HepG2 (cell line): ENCODE results near the gene MINDY2. TPM values are rescaled to one million over a fixed set of nuclear protein-coding genes. Genes with fewer than 3 reads are reported as not detected.

Experiments used
- ATAC-seq: fragments of 200-7000 bp; cut with Tn5 transposase; 3 replicates; pipeline ENCODE4 v1.9.1; 2020; ENCODE audit warnings: mild to moderate bottlenecking, moderate library complexity
- BruUV-seq: library from RNA; stranded (reverse); fragments of 400-500 nt; replicated peaks from 2 replicates; lab custom pipeline; 2021; lab: Mats Ljungman, UMichigan
- CTCF ChIA-PET: fragments of 300-600 bp; formaldehyde crosslinking; extraction: SDS; loops from one replicate; lab custom pipeline; 2021; ENCODE audit warnings: low total read pairs, inconsistent platforms, low intra/inter-chr PET ratio; lab: Yijun Ruan, JAX
- POLR2A ChIA-PET: fragments of 350-600 bp; sonication (Branson Sonifier 250); formaldehyde crosslinking; loops from one replicate; lab custom pipeline; 2020; ENCODE audit warnings: antibody characterized with exemption, inconsistent platforms; lab: Yijun Ruan, JAX
- DNase-seq: peaks from one replicate; pipeline ENCODE4 v3.0.0-alpha.2; 2015; ENCODE audit warnings: low spot score
- FAIRE-seq: peaks from 3 replicates; lab custom pipeline; 2011; peaks lifted over from hg19 to GRCh38; lab: Jason Lieb, UNC
- H2AFZ ChIP-seq: one replicate; pipeline ENCODE4 v1.6.1; 2011; ENCODE audit warnings: low read length, inconsistent platforms
- H3K27ac ChIP-seq: fragments of 300-600 bp; 3 replicates; pipeline ENCODE4 v1.8.0; 2011; ENCODE audit warnings: mixed run types, mild to moderate bottlenecking, mixed read lengths, low read length, inconsistent platforms; ENCODE audit not compliant: insufficient read depth; ENCODE audit errors: extremely low read length
- H3K27me3 ChIP-seq, 2 experiments: fragments of 200-600 bp in 1 of 2; 2 replicates in 1 of 2; 3 replicates in 1 of 2; pipeline versions ENCODE4 v1.6.0 to v1.8.0; 2011; ENCODE audit warnings: low read length in 2 of 2, mild to moderate bottlenecking in 2 of 2, moderate library complexity in 2 of 2, inconsistent platforms in 1 of 2; ENCODE audit not compliant: insufficient read depth in 2 of 2, control insufficient read depth in 1 of 2
- H3K36me3 ChIP-seq, 2 experiments: fragments of 200-600 bp in 1 of 2; replicated peaks in 1 of 2; 2 replicates in 1 of 2; 3 replicates in 1 of 2; pipeline versions ENCODE4 v1.5.1 to v1.8.0; 2011; ENCODE audit warnings: low read length in 2 of 2, inconsistent platforms in 1 of 2; ENCODE audit not compliant: insufficient read depth in 2 of 2, control insufficient read depth in 1 of 2
- H3K4me1 ChIP-seq: 2 replicates; pipeline ENCODE4 v1.5.1; 2012; ENCODE audit warnings: low read length, inconsistent platforms; ENCODE audit not compliant: insufficient read depth
- H3K4me2 ChIP-seq: 2 replicates; pipeline ENCODE4 v1.6.0; 2011; ENCODE audit warnings: low read depth, low read length, inconsistent platforms
- H3K4me3 ChIP-seq, 3 experiments: fragments of 200-600 bp in 1 of 3; sonication (generic), shearing (Covaris generic) in 1 of 3; replicated peaks in 1 of 3; 2 replicates each; pipeline ENCODE4 v1.5.1; 2011 to 2016; ENCODE audit warnings: low read length in 3 of 3, inconsistent platforms in 2 of 3, low read depth in 2 of 3, mild to moderate bottlenecking in 2 of 3, control low read depth in 1 of 3, mixed read lengths in 1 of 3; ENCODE audit not compliant: insufficient read depth in 1 of 3
- H3K79me2 ChIP-seq: one replicate; pipeline ENCODE4 v1.6.1; 2011; ENCODE audit warnings: low read length, inconsistent platforms; ENCODE audit not compliant: insufficient read depth
- H3K9ac ChIP-seq: 2 replicates; pipeline ENCODE4 v1.6.0; 2011; ENCODE audit warnings: mild to moderate bottlenecking, low read depth, low read length, inconsistent platforms; ENCODE audit not compliant: insufficient read depth
- H3K9me3 ChIP-seq: 2 replicates; pipeline ENCODE4 v1.5.1; 2012; ENCODE audit warnings: mild to moderate bottlenecking, low read length
- H4K20me1 ChIP-seq: 2 replicates; pipeline ENCODE4 v1.6.0; 2011; ENCODE audit warnings: inconsistent platforms, mild to moderate bottlenecking, low read length, moderate library complexity; ENCODE audit not compliant: insufficient read depth
- CCDC6 ChIP-seq: sonication (generic); formaldehyde crosslinking; IDR thresholded peaks from 2 replicates; pipeline ENCODE4 v1.8.1; 2022; ENCODE audit warnings: mild to moderate bottlenecking, missing genetic modification reagents, moderate library complexity
- MED8 ChIP-seq: sonication (generic); formaldehyde crosslinking; IDR thresholded peaks from 2 replicates; pipeline ENCODE4 v1.8.1; 2023; ENCODE audit warnings: mild to moderate bottlenecking, missing genetic modification reagents; ENCODE audit not compliant: insufficient replicate concordance
- MEIS2 ChIP-seq: sonication (generic); formaldehyde crosslinking; IDR thresholded peaks from 2 replicates; pipeline ENCODE4 v1.9.0; 2021; ENCODE audit warnings: mild to moderate bottlenecking, missing genetic modification reagents
- NKX3-1 ChIP-seq: sonication (generic); formaldehyde crosslinking; IDR thresholded peaks from 2 replicates; pipeline ENCODE4 v1.5.0; 2020; ENCODE audit warnings: missing genetic modification reagents
- SMAD9 ChIP-seq: sonication (generic); formaldehyde crosslinking; IDR thresholded peaks from 2 replicates; pipeline ENCODE4 v1.5.1; 2020; ENCODE audit warnings: mild to moderate bottlenecking, missing genetic modification reagents
- TCF7L2 ChIP-seq: IDR thresholded peaks from 2 replicates; pipeline ENCODE4 v1.6.1; 2011; ENCODE audit warnings: mild to moderate bottlenecking, low read depth, low read length, moderate library complexity
- YY1 ChIP-seq: IDR thresholded peaks from 2 replicates; pipeline ENCODE4 v1.6.1; 2011; ENCODE audit warnings: low read length, low read depth, moderate library complexity, mild to moderate bottlenecking; ENCODE audit not compliant: insufficient read depth, insufficient replicate concordance
- ZNF17 ChIP-seq: sonication (generic); formaldehyde crosslinking; IDR thresholded peaks from 2 replicates; pipeline ENCODE4 v1.5.0; 2020; ENCODE audit warnings: mild to moderate bottlenecking, missing genetic modification reagents
- ZNF230 ChIP-seq: sonication (generic); formaldehyde crosslinking; IDR thresholded peaks from 2 replicates; pipeline ENCODE4 v1.4.0; 2020; ENCODE audit warnings: mild to moderate bottlenecking, missing genetic modification reagents
- ZNF563 ChIP-seq: sonication (generic); formaldehyde crosslinking; IDR thresholded peaks from 2 replicates; pipeline ENCODE4 v1.8.0; 2022; ENCODE audit warnings: mild to moderate bottlenecking, moderate library complexity, missing genetic modification reagents
- ZNF572 ChIP-seq: sonication (generic); formaldehyde crosslinking; IDR thresholded peaks from 2 replicates; pipeline ENCODE4 v1.5.1; 2020; ENCODE audit warnings: mild to moderate bottlenecking, missing genetic modification reagents
- WGBS: methylation state at CpG from one replicate; pipeline ENCODE4 v1.1.6; 2017; ENCODE audit warnings: low lambda C conversion rate; 5-methylcytosine and 5-hydroxymethylcytosine counted together
- in situ Hi-C: cut with HindIII; loops from 2 replicates; pipeline ENCODE4 v1.10.0; 2017; ENCODE audit warnings: low pct_unique_long_range_greater_than_20kb; ENCODE audit not compliant: extremely low pct_ligation_motif_present
- intact Hi-C: fragments of 100-400 bp; cut with micrococcal nuclease; formaldehyde crosslinking; loops from one replicate; pipeline ENCODE4 v1.10.0; 2022; ENCODE audit not compliant: unreplicated experiment
- polyA plus RNA-seq, 8 experiments: library from polyadenylated mRNA; depleted of rRNA in 3 of 8; stranded (reverse) in 7 of 8; unstranded in 1 of 8; fragments of >200 nt; fragmentation: Illumina TruSeq in 4 of 8; extraction: Trizol in 4 of 8; gene quantifications; 2 replicates each; pipeline versions ENCODE4 v1.2.1 to v1.2.3, GENCODE V29; 2011 to 2016; ENCODE audit warnings: low read depth in 4 of 8, missing spikeins in 1 of 8, mixed read lengths in 1 of 8; ENCODE audit not compliant: insufficient read depth in 1 of 8
- total RNA-seq, 5 experiments: library from RNA; depleted of rRNA; stranded (reverse); fragments of >200 nt; fragmentation: Illumina TruSeq; extraction: Trizol; gene quantifications; 2 replicates each; pipeline ENCODE4 v1.2.3, GENCODE V29; 2016; ENCODE audit warnings: low read depth in 1 of 5
- TF ChIP-seq, protein P1 (sequence below): IDR thresholded peaks from 2 replicates; pipeline ENCODE4 v1.6.1; 2016
- TF ChIP-seq, protein P2 (sequence below): sonication (generic); formaldehyde crosslinking; IDR thresholded peaks from 2 replicates; pipeline ENCODE4 v1.4.0; 2020; ENCODE audit warnings: missing genetic modification reagents
- TF ChIP-seq, protein P3 (sequence below): sonication (generic); formaldehyde crosslinking; IDR thresholded peaks from 2 replicates; pipeline ENCODE4 v1.4.0; 2020; ENCODE audit warnings: mild to moderate bottlenecking, missing genetic modification reagents, borderline replicate concordance
- TF ChIP-seq, protein P4 (sequence below): sonication (generic); formaldehyde crosslinking; IDR thresholded peaks from 2 replicates; pipeline ENCODE4 v1.8.1; 2023; ENCODE audit warnings: mild to moderate bottlenecking, moderate library complexity, missing genetic modification reagents
- TF ChIP-seq, protein P5 (sequence below): sonication (generic); formaldehyde crosslinking; IDR thresholded peaks from 2 replicates; pipeline ENCODE4 v1.5.0; 2020; ENCODE audit warnings: missing genetic modification reagents

Gene MINDY2
- total and polyA plus RNA-seq, 2 of the 13 experiments (the other 11 are each of a cell fraction or from before 2014, with no cell fraction given), result 7.2 to 12.6 TPM

DNA sequence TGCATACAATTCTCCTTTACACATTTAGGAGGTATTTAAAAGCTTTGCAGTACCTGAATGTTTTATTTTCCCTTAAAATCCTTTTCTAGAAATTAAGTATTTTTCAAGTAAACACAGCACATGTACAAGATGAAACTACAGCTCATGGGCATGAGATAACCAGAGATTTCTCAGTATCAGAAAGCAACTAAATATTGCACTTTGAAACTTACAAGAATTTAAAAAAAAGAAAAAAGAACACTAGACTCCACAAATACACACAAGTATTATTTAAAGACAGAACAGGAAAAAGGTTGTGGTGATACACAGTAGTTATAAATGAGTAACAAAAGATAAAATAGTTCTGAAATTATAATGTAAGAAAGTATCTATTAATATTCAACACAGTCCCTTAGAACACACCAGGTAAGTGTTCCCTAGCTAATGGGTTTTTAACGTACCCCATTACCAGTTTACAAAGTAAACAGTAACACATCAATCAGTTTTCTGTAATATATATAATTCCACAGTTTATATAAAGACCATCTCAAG lies 127.1 kb downstream of the MINDY2 start:
- Histone ChIP-seq H4K20me1 (no peaks in the 10 kb centered on the region), H3K79me2 (no peaks in the 10 kb centered on the region), H3K9me3 (no peaks in the 10 kb centered on the region), H3K36me3 (peaks cover 10 to 71% of the 10 kb centered on the region in 2 experiments), H2AFZ (no peak overlapping the region), H3K4me1 (no peaks in the 10 kb centered on the region), H3K4me2 (no peak overlapping the region), H3K27me3 (no peaks in the 10 kb centered on the region), H3K4me3 (no peak overlapping the region), H3K27ac (no peak overlapping the region), H3K9ac (no peak overlapping the region)
- no peak for DNase-seq
- TF ChIP-seq, protein P1, sequence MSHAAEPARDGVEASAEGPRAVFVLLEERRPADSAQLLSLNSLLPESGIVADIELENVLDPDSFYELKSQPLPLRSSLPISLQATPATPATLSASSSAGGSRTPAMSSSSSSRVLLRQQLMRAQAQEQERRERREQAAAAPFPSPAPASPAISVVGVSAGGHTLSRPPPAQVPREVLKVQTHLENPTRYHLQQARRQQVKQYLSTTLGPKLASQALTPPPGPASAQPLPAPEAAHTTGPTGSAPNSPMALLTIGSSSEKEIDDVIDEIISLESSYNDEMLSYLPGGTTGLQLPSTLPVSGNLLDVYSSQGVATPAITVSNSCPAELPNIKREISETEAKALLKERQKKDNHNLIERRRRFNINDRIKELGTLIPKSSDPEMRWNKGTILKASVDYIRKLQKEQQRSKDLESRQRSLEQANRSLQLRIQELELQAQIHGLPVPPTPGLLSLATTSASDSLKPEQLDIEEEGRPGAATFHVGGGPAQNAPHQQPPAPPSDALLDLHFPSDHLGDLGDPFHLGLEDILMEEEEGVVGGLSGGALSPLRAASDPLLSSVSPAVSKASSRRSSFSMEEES (CRISPR knock-in tag), result no peak
- TF ChIP-seq SMAD9 (CRISPR knock-in tag) (no peak), TCF7L2 (no peak), MED8 (CRISPR knock-in tag) (no peak), ZNF230 (no peak), YY1 (no peak), ZNF17 (CRISPR knock-in tag) (no peak), ZNF572 (CRISPR knock-in tag) (no peak), ZNF563 (CRISPR knock-in tag) (no peak), MEIS2 (CRISPR knock-in tag) (no peak), CCDC6 (CRISPR knock-in tag) (no peak), NKX3-1 (CRISPR knock-in tag) (no peak)
- TF ChIP-seq, protein P2, sequence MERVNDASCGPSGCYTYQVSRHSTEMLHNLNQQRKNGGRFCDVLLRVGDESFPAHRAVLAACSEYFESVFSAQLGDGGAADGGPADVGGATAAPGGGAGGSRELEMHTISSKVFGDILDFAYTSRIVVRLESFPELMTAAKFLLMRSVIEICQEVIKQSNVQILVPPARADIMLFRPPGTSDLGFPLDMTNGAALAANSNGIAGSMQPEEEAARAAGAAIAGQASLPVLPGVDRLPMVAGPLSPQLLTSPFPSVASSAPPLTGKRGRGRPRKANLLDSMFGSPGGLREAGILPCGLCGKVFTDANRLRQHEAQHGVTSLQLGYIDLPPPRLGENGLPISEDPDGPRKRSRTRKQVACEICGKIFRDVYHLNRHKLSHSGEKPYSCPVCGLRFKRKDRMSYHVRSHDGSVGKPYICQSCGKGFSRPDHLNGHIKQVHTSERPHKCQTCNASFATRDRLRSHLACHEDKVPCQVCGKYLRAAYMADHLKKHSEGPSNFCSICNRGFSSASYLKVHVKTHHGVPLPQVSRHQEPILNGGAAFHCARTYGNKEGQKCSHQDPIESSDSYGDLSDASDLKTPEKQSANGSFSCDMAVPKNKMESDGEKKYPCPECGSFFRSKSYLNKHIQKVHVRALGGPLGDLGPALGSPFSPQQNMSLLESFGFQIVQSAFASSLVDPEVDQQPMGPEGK (CRISPR knock-in tag), result no peak
- TF ChIP-seq, protein P3, sequence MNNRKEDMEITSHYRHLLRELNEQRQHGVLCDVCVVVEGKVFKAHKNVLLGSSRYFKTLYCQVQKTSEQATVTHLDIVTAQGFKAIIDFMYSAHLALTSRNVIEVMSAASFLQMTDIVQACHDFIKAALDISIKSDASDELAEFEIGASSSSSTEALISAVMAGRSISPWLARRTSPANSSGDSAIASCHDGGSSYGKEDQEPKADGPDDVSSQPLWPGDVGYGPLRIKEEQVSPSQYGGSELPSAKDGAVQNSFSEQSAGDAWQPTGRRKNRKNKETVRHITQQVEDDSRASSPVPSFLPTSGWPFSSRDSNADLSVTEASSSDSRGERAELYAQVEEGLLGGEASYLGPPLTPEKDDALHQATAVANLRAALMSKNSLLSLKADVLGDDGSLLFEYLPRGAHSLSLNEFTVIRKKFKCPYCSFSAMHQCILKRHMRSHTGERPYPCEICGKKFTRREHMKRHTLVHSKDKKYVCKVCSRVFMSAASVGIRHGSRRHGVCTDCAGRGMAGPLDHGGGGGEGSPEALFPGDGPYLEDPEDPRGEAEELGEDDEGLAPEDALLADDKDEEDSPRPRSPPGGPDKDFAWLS (CRISPR knock-in tag), result no peak
- TF ChIP-seq, protein P4, sequence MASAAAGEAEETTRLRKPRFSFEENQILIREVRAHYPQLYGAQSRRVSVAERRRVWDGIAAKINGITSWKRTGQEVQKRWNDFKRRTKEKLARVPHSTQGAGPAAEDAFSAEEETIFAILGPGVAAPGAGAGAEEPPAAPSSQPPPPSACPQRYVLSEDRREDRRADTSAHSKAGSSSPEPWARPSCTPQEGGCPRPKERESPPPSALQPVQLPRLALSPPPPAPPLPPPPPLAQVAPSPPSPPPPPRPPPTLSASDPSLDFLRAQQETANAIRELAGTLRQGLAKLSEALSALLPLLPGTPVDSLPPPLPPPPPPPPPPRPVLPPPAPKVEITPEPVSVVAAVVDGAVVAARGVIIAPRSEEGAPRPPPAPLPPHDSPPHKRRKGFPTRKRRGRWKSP (CRISPR knock-in tag), result no peak
- TF ChIP-seq, protein P5, sequence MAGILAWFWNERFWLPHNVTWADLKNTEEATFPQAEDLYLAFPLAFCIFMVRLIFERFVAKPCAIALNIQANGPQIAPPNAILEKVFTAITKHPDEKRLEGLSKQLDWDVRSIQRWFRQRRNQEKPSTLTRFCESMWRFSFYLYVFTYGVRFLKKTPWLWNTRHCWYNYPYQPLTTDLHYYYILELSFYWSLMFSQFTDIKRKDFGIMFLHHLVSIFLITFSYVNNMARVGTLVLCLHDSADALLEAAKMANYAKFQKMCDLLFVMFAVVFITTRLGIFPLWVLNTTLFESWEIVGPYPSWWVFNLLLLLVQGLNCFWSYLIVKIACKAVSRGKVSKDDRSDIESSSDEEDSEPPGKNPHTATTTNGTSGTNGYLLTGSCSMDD (CRISPR knock-in tag), result no peak
- FAIRE-seq, result no peak
- ChIA-PET POLR2A (no interaction called here), CTCF (interaction anchor here (1.2 kb wide), 1 partner anchor 16 kb away, joined by 3 read pairs; no protein-coding TSS in a partner anchor)
- in situ Hi-C loops (no loop called here), intact Hi-C loops (loop anchor here (10.0 kb wide), 1 partner anchor 53 kb away; no protein-coding TSS in a partner anchor)
- TSS peak; percentile 7 for BruUV-seq
- WGBS, result 94% methylated on average over 1 of the region's 1 CpG
- no peak for ATAC-seq
